HG03354 (cell line): ENCODE measurements around the gene MAP3K2.
"Not testable (repeated sequence)": the region's sequence is repeated elsewhere in the genome, so short reads cannot be mapped to it uniquely, and the experiment has no call there.

Experiments used
- ATAC-seq: cut with Tn5 transposase; IDR thresholded peaks from one replicate; pipeline ENCODE4 v1.9.1; 2021; ENCODE audit warnings: mild to moderate bottlenecking; ENCODE audit not compliant: unreplicated experiment, poor library complexity, severe bottlenecking

MAP3K2 gene

GRCh38 chr2:127358044-127358443, 29.7 kb downstream of the MAP3K2 start:
- no peak for ATAC-seq

- ATAC-seq: no peak
These were observed 30.2 kb downstream of the MAP3K2 start for GRCh38 chr2:127357591-127357990.

GRCh38 chr2:127356531-127356930, 31.2 kb downstream of the MAP3K2 start:
- ATAC-seq: no peak

- ATAC-seq: peak; percentile 51
These were observed 32.3 kb downstream of the MAP3K2 start for GRCh38 chr2:127355407-127356008.

GRCh38 chr2:127353873-127354676, 33.7 kb downstream of the MAP3K2 start:
- not testable (repeated sequence) for ATAC-seq

GRCh38 chr2:127353223-127353622, 34.6 kb downstream of the MAP3K2 start:
- ATAC-seq: not testable (repeated sequence)

DNA sequence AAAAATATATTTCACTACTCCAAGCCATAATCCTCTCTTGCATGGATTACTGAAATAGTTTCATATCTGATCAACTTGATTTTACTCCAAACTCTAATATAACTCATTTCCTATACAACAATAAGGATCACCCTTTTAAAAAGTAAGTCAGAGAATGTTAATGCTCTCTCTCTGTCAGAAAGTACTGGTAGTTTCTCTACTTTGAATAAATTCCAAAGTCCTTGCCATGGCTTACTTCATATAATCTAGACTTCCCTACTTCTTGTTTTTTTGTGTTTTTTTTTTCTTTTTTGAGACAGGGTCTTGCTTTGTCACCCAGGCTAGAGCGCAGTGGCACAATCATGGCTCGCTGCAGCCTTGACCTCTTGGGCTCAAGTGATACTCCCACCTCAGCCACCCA, 36.2 kb downstream of the MAP3K2 start:
- ATAC-seq: no peak

DNA sequence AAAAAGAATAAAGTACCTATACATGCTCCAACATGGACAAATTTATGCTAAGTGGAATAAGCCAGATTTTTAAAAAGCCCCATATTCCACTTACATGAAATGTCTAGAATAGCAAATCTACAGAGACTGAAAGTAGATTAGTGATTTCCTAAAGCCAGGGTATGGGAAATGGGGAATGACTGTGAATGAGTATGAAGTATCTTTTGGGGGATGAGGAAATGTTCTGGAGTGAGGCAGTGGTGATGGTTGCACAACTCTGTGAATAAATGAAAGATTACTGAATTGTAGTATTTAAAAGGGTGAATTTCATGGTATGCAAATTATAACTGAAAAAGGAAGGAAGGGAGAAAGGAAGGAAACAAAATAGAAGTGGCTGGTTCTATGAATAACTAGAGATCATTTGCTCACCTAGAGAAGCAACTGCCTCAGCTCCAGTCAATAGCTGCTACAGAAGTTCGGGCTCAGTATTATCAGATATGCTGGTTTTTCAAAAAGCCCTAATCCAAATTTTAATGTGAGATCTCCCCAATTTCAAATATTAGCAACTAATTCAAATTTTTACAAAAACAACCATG, 39.3 kb downstream of the MAP3K2 start:
- no peak for ATAC-seq

DNA sequence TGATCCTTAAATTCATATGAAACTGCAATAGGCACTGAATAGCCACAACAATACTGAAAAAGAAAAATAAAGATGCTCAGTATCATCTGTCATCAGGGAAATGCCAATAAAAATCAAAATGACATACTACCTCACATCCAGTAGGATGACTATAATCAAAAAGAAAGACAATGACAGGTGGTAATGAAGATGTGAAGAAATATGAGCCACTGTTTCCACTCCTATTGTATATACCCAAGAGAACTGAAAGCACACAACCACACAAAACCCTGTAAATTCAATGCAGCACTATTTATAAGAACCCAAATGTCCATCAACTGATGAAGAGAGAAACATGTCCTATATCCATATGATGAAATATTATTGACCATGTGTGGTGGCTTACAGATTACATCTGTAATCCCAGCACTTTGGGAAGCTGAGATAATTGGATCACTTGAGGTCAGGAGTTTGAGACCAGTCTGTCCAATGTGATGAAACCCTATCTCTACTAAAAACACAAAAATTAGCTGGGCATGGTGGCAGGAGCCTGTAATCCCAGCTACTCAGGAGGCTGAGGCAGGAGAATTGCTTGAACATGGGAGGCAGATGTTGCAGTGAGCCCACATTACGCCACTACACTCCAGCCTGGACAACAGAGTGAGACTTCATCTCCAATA, 39.9 kb downstream of the MAP3K2 start:
- ATAC-seq: no peak

- no peak for ATAC-seq
These were observed 40.8 kb downstream of the MAP3K2 start for GRCh38 chr2:127347015-127347414.

DNA sequence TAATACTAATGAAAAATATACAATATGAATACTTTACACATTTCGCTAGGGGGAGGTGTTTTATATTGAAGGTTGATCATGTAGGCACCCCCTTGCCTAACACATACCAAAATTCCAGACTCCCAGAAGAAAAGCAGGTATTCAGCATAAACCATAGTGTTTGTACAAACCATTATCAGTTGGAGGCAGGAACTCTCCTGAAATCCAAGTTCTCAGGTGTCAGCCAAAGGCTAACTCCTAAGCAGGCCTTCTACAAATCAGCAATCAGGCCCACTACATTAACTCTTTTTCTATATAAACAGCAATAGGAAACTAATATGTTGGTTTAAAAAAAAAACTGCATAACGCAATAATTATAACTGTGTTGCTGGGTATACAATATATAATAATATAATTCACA, 44.5 kb downstream of the MAP3K2 start:
- no peak for ATAC-seq

DNA sequence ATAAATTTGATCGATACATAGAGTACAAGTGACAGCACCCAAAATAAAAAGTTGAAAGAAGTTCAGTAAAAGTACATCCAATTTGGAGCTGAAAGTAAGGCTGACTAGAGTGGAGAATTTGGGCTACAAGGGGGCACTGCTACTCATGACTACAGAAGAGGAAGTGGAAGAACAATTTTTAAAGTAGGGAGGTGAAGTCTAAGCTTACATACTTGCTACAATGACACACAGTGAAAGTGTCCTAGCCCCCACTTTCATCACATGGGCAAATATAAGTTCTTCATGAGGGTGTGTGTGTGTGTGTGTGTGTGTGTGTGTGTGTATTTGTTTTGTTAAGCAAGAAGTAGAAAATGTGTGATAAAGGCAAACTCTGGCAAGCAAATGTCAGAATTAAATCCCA, 45.7 kb downstream of the MAP3K2 start:
- no peak for ATAC-seq

- no peak for ATAC-seq
These were observed 55.4 kb downstream of the MAP3K2 start for GRCh38 chr2:127332335-127332734.

DNA sequence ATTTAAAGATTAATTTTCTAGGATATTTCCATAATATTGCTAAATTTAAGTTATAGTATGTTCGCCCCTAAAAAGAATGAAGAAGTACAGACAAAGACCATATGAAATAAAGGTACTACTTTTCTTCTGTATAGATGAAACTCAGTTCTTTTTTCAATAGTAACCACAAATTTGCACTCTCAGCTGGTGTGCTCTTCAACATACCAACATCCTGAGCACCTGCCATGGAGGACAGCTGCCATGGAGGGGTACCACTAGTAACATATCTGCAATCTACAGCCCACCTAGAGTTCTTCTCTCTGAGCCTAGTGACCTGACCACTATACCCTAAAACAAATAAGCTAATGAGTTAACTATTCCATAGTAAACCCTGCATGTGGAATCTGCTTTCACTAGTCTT, 57.0 kb downstream of the MAP3K2 start:
- ATAC-seq: peak; percentile 88

DNA sequence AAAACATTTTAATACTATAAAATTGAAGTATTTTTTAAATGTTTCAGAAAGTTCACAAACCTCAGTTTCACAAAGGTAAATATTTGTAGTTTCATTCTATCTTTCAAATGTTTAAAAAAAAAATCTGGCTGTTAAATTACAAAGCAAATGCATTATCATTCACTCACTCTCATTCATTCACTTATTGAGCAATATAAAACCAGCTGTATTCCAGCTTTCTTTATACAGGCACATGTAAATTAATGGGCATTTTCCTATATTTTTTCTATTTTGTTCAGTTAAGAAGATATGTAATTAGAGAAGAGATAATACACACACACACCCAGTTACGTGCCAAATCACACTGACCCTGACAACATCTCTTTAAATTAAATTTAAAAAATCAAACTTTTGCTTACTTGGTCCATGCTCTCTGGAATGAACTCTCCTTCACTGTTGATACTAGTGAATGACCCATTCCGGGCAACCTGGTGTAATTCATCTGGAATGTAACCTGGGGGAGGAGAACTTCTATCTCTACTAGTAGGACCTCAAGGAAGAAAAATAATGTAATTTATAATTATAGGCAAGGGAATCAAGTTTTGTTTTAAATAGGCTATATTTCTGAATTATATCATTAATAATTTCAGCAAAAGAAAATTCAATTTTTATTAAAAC, 61.4 kb downstream of the MAP3K2 start:
- ATAC-seq: no peak

- ATAC-seq: no peak
These were observed 63.1 kb downstream of the MAP3K2 start for GRCh38 chr2:127324635-127325034.

DNA sequence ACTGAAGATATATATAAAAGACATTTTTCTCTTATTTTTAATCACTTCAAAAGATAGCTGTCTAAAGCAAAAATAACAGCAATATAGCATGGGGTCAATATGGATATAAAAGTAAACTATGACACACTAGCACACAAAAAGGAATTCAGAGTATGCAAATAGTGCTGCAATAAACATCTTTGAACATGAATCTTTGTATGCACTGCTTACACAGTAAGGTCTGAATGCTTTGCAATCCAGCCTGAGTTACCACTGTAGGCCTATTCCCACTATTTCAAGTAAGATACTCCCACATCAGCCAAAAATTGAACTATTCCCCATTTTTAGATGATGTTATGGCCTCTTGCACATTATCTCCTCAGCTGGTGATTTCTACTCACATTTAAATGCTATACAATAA, 66.5 kb downstream of the MAP3K2 start:
- ATAC-seq: no peak

GRCh38 chr2:127320586-127321275, 67.0 kb downstream of the MAP3K2 start:
- no peak for ATAC-seq

- ATAC-seq: no peak
These were observed 67.7 kb downstream of the MAP3K2 start for GRCh38 chr2:127320067-127320466.
